Sigmoid colon (tissue), 3 donors: ENCODE results near the gene SLC35B2.

Experiments used
- CTCF ChIP-seq, 4 experiments: fragments of 450-650 bp in 3 of 4; fragments of 200-600 bp in 1 of 4; IDR thresholded peaks; one replicate each; pipeline ENCODE4 v1.5.1; 2016 to 2019; ENCODE audit warnings: antibody characterized with exemption in 4 of 4, mild to moderate bottlenecking in 3 of 4, moderate library complexity in 2 of 4
- POLR2A ChIP-seq, 2 donors: fragments of 450-650 bp; IDR thresholded peaks; one replicate each; pipeline ENCODE4 v1.6.1; 2016; ENCODE audit warnings: antibody characterized with exemption in 2 of 2, mild to moderate bottlenecking in 2 of 2, moderate library complexity in 2 of 2

GRCh38 chr6:44284867-44285266, 27.5 kb upstream of the SLC35B2 start:
- TF ChIP-seq CTCF (IDR thresholded peaks at IDR 0.05) = no peak
- TF ChIP-seq POLR2A (IDR thresholded peaks at IDR 0.05) = no peak
